ENCODE data around the gene CHI3L2. TPM values are rescaled to one million over a fixed set of nuclear protein-coding genes. Genes with fewer than 3 reads are reported as not detected.

Gene CHI3L2
- total RNA-seq, 1 donor from 2014 or later: not detected

- no peak overlapping the region for H3K4me3 ChIP-seq (ENCODE audit: low read depth, low read length)
- no peak for DNase-seq (ENCODE audit: low read depth)
- TF ChIP-seq, protein P1, sequence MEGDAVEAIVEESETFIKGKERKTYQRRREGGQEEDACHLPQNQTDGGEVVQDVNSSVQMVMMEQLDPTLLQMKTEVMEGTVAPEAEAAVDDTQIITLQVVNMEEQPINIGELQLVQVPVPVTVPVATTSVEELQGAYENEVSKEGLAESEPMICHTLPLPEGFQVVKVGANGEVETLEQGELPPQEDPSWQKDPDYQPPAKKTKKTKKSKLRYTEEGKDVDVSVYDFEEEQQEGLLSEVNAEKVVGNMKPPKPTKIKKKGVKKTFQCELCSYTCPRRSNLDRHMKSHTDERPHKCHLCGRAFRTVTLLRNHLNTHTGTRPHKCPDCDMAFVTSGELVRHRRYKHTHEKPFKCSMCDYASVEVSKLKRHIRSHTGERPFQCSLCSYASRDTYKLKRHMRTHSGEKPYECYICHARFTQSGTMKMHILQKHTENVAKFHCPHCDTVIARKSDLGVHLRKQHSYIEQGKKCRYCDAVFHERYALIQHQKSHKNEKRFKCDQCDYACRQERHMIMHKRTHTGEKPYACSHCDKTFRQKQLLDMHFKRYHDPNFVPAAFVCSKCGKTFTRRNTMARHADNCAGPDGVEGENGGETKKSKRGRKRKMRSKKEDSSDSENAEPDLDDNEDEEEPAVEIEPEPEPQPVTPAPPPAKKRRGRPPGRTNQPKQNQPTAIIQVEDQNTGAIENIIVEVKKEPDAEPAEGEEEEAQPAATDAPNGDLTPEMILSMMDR (conservative IDR thresholded peaks at IDR 0.05; ENCODE audit: low read depth, low read length): peak; percentile 44
These were observed 29.8 kb upstream of the CHI3L2 start for GRCh38 chr1:111197598-111198284.

DNA sequence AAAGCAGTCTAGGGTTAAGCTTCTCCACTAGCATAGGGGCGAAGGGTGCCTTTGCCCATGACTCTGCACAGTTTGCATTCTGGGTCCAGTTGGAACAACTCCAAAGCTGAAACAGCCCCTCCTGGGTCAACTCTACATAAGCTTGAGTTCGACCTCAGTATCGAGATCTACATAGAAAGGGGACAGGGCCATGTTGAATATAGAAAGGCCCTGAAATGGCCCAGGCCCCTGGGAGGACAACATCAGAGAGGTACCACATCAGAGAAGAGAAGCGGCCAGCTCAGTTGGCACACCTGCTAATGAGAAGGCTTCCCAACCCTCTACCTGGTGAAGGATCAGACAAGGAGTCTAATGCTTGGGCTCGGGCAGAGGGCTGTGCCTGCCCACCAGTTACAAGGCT, 28.7 kb upstream of the CHI3L2 start:
- DNase-seq (ENCODE audit: low read depth): no peak
- TF ChIP-seq, protein P1 (conservative IDR thresholded peaks at IDR 0.05; ENCODE audit: low read depth, low read length): no peak
- no peak overlapping the region for H3K4me3 ChIP-seq (ENCODE audit: low read depth, low read length)

DNA sequence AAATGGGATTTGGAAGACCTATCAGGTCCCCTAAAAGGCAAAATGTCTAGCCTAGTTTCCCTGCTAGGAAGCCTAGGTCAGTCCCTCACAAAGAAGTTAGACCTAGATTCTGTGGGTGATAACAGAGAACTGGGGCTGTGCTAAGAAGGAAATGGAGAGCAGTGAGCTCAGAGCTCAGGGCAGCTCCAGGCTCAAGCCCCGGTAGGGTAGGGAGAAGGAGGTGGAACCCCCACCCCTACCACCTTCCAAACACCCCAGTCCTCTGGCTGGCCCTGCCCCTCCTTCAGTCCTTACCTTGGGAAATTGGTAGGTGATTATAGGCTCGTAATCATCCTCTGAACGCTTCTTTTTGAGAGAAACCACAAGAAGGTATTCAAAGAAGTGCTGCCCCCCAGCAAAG, 28.2 kb upstream of the CHI3L2 start:
- no peak overlapping the region for H3K4me3 ChIP-seq (ENCODE audit: low read depth, low read length)
- DNase-seq (ENCODE audit: low read depth): no peak
- TF ChIP-seq, protein P1 (conservative IDR thresholded peaks at IDR 0.05; ENCODE audit: low read depth, low read length): no peak

DNA sequence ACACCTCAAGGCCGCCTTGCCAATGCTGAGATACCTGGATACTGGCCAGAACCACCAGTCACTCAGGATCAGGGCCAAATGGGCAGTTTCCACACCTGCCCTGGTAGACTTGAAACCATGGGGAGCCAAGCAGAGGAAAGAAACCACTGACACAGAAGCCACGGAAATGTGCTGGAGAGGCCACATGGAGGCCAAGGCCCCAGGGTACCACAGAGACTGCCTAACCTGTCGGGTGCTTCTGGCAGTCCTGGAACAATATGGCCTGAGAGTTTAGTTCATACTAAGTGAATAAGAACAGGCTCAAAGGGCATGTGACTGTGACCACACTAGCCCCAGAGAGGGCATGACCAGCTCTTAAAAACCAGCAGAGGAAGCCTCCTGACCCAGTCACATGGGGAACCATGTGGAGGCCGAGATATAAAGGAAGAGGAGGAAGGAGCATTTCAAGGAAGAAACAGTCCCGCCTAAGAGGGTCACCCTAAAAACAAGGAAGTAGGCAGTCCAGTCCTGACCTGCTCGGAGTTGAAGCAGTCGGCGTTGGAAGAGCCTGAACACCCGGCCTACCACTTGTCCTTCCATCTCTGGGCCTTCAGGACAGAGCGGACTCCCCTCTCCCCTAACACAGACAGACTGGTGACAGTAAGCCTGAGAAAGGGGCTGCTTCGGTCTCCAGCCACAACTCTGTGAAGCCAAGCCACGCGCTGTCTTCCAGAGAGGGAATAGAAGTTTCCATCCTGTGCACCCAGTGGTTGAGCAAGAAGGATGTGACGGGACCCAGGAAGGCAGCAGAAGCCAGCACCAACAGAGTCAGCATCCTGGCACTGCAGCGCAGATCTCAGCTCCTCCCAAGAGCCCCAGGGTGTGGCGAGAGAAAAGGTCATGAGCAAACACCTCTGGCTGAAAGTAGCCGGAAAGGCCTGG, 27.4 kb upstream of the CHI3L2 start, which contains the start of gene DENND2D:
Gene DENND2D (minus strand): TSS at position 766 of the 921 bp plus-strand sequence. CDS start 187 bp downstream, at position 579.
- TF ChIP-seq, protein P1 (conservative IDR thresholded peaks at IDR 0.05; ENCODE audit: low read depth, low read length): no peak
- no peak for DNase-seq (ENCODE audit: low read depth)
- H3K4me3 ChIP-seq (ENCODE audit: low read depth, low read length): no peak within 1 kb of the TSS

GRCh38 chr1:111200802-111201161, 26.7 kb upstream of the CHI3L2 start:
- DNase-seq (ENCODE audit: low read depth): no peak
- H3K4me3 ChIP-seq (ENCODE audit: low read depth, low read length): no peak overlapping the region
- TF ChIP-seq, protein P1 (conservative IDR thresholded peaks at IDR 0.05; ENCODE audit: low read depth, low read length): no peak

GRCh38 chr1:111201275-111202090, 26.0 kb upstream of the CHI3L2 start:
- TF ChIP-seq, protein P1 (conservative IDR thresholded peaks at IDR 0.05; ENCODE audit: low read depth, low read length): no peak
- no peak for DNase-seq (ENCODE audit: low read depth)
- no peak overlapping the region for H3K4me3 ChIP-seq (ENCODE audit: low read depth, low read length)

All from epithelial cell of proximal tubule (primary cell).